Endothelial cell (in vitro differentiated cells): ENCODE results near the gene MACROD2. TPM values are rescaled to one million over a fixed set of nuclear protein-coding genes. Genes with fewer than 3 reads are reported as not detected.

Experiments
- DNase-seq: peaks from one replicate; pipeline ENCODE4 v3.0.0; 2021; ENCODE audit warnings: low spot score
- H3K27ac Mint-ChIP-seq: one replicate; pipeline ENCODE4 v1.8.0; 2021; ENCODE audit warnings: mixed read lengths, inconsistent platforms; ENCODE audit not compliant: unreplicated experiment
- H3K27me3 Mint-ChIP-seq: one replicate; pipeline ENCODE4 v1.8.0; 2021; ENCODE audit warnings: mild to moderate bottlenecking, moderate library complexity, mixed read lengths, inconsistent platforms; ENCODE audit not compliant: unreplicated experiment
- H3K36me3 Mint-ChIP-seq: one replicate; pipeline ENCODE4 v1.8.0; 2021; ENCODE audit warnings: mild to moderate bottlenecking, low read depth, mixed read lengths, inconsistent platforms; ENCODE audit not compliant: unreplicated experiment
- H3K4me1 Mint-ChIP-seq: one replicate; pipeline ENCODE4 v1.8.0; 2021; ENCODE audit warnings: mild to moderate bottlenecking, mixed read lengths, inconsistent platforms; ENCODE audit not compliant: unreplicated experiment
- H3K4me3 Mint-ChIP-seq: one replicate; pipeline ENCODE4 v1.8.0; 2021; ENCODE audit warnings: mild to moderate bottlenecking, mixed read lengths, inconsistent platforms; ENCODE audit not compliant: unreplicated experiment
- H3K9me3 Mint-ChIP-seq: one replicate; pipeline ENCODE4 v1.8.0; 2021; ENCODE audit warnings: mixed read lengths, inconsistent platforms; ENCODE audit not compliant: unreplicated experiment
- total RNA-seq: library from RNA; stranded (reverse); fragmentation: NEBNext Ultra II Directional; extraction: Animal tissue kit (Norgen Biotek cat#: 25700); gene quantifications from one replicate; pipeline ENCODE4 v1.2.1, GENCODE V29; 2021; ENCODE audit not compliant: unreplicated experiment
- TF ChIP-seq, protein P1 (sequence below): fragments of 200-600 bp; sonication (generic); IDR thresholded peaks from one replicate; pipeline ENCODE4 v1.5.0; 2021; ENCODE audit warnings: antibody characterized with exemption; ENCODE audit not compliant: unreplicated experiment

MACROD2 gene
- total RNA-seq, 1 donor from 2014 or later = 6.4 TPM

DNA sequence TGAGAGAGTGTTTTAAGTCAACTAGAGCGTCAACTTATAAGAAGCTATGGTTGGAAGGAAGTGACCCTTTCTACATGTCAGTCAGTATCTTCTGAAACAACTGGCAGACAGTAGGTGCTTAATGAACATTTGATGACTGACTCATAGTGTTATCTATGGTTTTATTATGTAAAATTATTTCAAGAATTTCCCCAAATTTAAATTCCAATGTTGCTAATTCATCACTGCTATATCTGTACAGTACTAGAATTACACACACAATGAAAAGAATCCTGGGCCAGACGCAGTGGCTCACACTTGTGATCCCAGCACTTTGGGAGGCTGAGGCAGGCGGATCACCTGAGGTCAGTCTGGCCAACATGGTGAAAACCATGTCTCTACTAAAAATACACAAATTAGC lies 1063.5 kb downstream of the MACROD2 start:
- no peak for DNase-seq
- H3K27me3 Mint-ChIP-seq = no peaks in the 10 kb centered on the region
- TF ChIP-seq, protein P1, sequence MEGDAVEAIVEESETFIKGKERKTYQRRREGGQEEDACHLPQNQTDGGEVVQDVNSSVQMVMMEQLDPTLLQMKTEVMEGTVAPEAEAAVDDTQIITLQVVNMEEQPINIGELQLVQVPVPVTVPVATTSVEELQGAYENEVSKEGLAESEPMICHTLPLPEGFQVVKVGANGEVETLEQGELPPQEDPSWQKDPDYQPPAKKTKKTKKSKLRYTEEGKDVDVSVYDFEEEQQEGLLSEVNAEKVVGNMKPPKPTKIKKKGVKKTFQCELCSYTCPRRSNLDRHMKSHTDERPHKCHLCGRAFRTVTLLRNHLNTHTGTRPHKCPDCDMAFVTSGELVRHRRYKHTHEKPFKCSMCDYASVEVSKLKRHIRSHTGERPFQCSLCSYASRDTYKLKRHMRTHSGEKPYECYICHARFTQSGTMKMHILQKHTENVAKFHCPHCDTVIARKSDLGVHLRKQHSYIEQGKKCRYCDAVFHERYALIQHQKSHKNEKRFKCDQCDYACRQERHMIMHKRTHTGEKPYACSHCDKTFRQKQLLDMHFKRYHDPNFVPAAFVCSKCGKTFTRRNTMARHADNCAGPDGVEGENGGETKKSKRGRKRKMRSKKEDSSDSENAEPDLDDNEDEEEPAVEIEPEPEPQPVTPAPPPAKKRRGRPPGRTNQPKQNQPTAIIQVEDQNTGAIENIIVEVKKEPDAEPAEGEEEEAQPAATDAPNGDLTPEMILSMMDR = no peak
- H3K4me3 Mint-ChIP-seq = no peak overlapping the region
- no peaks in the 10 kb centered on the region for H3K9me3 Mint-ChIP-seq
- no peaks in the 10 kb centered on the region for H3K36me3 Mint-ChIP-seq
- no peak overlapping the region for H3K27ac Mint-ChIP-seq
- no peaks in the 10 kb centered on the region for H3K4me1 Mint-ChIP-seq

DNA sequence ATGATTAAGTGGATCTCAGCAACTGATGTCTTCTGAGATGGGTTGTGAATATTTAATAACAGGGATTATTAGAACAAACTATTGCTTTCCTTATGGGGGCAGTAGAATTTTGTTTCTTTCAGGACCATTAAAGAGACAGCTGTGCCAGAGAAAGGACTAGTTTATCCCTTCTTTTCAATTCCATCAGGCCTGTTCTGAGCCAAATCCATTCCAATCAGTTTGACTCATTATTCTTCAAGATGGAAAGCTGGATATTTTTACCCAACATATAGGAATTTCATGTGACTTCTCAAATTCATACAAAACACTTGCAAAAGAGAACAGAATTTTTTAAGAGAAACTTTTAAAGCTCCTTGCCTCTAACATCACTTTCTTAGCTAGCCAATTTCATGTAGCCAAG lies 1064.1 kb downstream of the MACROD2 start:
- no peak for DNase-seq
- no peaks in the 10 kb centered on the region for H3K9me3 Mint-ChIP-seq
- H3K4me1 Mint-ChIP-seq = no peaks in the 10 kb centered on the region
- H3K4me3 Mint-ChIP-seq = no peak overlapping the region
- H3K27me3 Mint-ChIP-seq = no peaks in the 10 kb centered on the region
- TF ChIP-seq, protein P1 = no peak
- H3K36me3 Mint-ChIP-seq = no peaks in the 10 kb centered on the region
- H3K27ac Mint-ChIP-seq = no peak overlapping the region

DNA sequence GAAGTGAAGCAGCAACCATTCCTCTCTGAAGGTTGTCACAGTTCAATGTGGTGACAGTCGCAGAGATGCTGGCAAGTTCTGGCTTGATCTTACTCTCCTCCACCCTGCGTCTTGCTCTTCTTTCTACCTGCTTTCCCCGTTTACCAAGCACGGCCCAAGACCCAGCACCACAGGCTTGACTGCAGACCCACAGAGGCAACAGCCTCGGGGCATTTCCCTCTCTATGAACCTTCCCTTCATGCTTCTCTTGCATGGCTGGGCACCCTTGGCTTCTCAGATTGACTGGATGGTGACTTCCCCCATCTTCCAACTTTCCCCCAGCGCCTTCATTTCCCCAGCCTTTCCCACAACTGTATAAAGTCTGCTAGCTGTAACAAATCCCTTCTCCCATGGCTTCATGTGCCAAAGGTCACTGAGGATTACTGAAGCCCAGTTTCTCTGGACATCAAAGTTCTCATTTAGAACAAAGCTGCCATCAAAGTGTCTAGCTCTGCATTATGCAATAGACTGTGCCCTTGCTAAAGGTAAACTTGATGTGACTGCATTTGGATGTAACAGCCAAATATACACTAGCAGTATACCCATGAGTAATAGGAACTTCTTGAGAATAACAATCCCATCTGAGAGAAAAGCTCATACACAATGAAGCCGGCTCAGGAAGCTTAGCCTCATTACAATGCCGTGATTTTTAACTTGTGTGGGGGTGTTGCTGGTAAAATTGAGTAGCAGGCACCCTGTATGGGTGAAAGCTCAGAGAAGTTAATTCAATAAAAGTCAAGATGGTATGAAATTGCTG lies 1065.1 kb downstream of the MACROD2 start:
- H3K4me1 Mint-ChIP-seq = no peaks in the 10 kb centered on the region
- H3K4me3 Mint-ChIP-seq = no peak overlapping the region
- DNase-seq = no peak
- no peak overlapping the region for H3K27ac Mint-ChIP-seq
- TF ChIP-seq, protein P1 = no peak
- H3K9me3 Mint-ChIP-seq = no peaks in the 10 kb centered on the region
- no peaks in the 10 kb centered on the region for H3K27me3 Mint-ChIP-seq
- no peaks in the 10 kb centered on the region for H3K36me3 Mint-ChIP-seq

DNA sequence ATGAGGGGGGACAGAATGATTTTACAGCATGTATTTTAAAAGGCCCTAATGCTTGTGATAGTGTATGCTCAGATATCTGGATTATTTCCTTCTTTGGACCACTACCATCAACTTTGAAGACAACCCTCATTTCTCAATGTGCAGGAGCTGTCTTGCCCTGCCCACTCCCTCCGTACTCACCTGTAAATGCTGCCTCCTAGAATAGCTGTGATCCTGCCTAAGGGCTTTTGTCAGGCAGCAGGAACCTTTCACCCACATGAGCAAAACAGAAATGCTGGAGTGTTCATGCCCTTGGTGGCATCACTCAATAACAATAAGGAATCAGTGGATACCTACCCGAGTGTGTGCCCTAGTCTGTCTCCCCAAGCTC lies 1065.7 kb downstream of the MACROD2 start:
- TF ChIP-seq, protein P1 = no peak
- no peak overlapping the region for H3K4me3 Mint-ChIP-seq
- H3K9me3 Mint-ChIP-seq = no peaks in the 10 kb centered on the region
- H3K4me1 Mint-ChIP-seq = no peaks in the 10 kb centered on the region
- H3K27ac Mint-ChIP-seq = no peak overlapping the region
- no peaks in the 10 kb centered on the region for H3K36me3 Mint-ChIP-seq
- no peaks in the 10 kb centered on the region for H3K27me3 Mint-ChIP-seq
- no peak for DNase-seq

DNA sequence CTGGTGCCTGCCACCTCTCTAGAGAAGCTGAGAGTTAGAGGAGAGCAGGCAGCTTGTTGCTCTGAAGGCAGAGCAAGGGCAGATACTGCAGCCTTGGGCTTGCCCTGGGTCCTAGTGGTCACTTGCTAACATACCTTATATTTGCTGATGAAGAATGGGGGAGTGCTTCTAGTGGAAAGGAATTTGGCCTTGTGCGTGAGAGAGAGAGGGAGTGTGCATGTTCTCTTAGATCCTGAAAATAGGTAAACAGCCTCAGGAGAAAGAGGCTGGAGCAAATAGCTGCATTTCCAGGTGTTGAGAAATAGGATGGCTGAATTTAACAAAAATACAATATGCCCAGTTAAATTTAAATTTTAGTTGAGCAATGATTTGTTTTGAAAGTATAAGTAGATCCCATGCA lies 1066.6 kb downstream of the MACROD2 start:
- no peaks in the 10 kb centered on the region for H3K4me1 Mint-ChIP-seq
- no peak overlapping the region for H3K27ac Mint-ChIP-seq
- no peaks in the 10 kb centered on the region for H3K36me3 Mint-ChIP-seq

More for the DNA sequence above, 1066.6 kb downstream of the MACROD2 start:
- TF ChIP-seq, protein P1 = no peak
- DNase-seq = no peak
- H3K27me3 Mint-ChIP-seq = no peaks in the 10 kb centered on the region
- H3K4me3 Mint-ChIP-seq = no peak overlapping the region
- H3K9me3 Mint-ChIP-seq = no peaks in the 10 kb centered on the region
